Measurements from ENCODE around the gene CEP83.

CEP83 gene

GRCh38 chr12:94269316-94269999, 190.2 kb downstream of the CEP83 start:
- DNase-seq: no peak

GRCh38 chr12:94267921-94268471, 191.7 kb downstream of the CEP83 start:
- DNase-seq: peak in 7 of 58 donors; percentile 10 to 27 (median 23)

GRCh38 chr12:94267537-94267872, 192.2 kb downstream of the CEP83 start:
- no peak for DNase-seq

GRCh38 chr12:94266796-94267536, 192.7 kb downstream of the CEP83 start:
- DNase-seq: no peak

GRCh38 chr12:94265966-94266745, 193.5 kb downstream of the CEP83 start:
- DNase-seq: no peak

- DNase-seq: no peak
These were observed 194.1 kb downstream of the CEP83 start for GRCh38 chr12:94265539-94265938.

GRCh38 chr12:94264736-94265485, 194.8 kb downstream of the CEP83 start:
- no peak for DNase-seq

- DNase-seq: no peak
These were observed 195.6 kb downstream of the CEP83 start for GRCh38 chr12:94263905-94264561.

GRCh38 chr12:94263011-94263811, 196.5 kb downstream of the CEP83 start:
- no peak for DNase-seq

GRCh38 chr12:94262228-94263010, 197.2 kb downstream of the CEP83 start:
- DNase-seq: peak in 57 of 58 donors; percentile 10 to 88 (median 69)

GRCh38 chr12:94261786-94262185, 197.9 kb downstream of the CEP83 start:
- DNase-seq: no peak

GRCh38 chr12:94261119-94261518, 198.5 kb downstream of the CEP83 start:
- DNase-seq: no peak

- DNase-seq: no peak
These were observed 198.9 kb downstream of the CEP83 start for GRCh38 chr12:94260717-94261116.

GRCh38 chr12:94260017-94260416, 199.7 kb downstream of the CEP83 start:
- DNase-seq: no peak

- no peak for DNase-seq
These were observed 201.1 kb downstream of the CEP83 start for GRCh38 chr12:94258593-94258992.

All from anterior cingulate cortex (tissue), 58 donors.